ENCODE data around the gene EPHB3.

The EPHB3 gene

DNA sequence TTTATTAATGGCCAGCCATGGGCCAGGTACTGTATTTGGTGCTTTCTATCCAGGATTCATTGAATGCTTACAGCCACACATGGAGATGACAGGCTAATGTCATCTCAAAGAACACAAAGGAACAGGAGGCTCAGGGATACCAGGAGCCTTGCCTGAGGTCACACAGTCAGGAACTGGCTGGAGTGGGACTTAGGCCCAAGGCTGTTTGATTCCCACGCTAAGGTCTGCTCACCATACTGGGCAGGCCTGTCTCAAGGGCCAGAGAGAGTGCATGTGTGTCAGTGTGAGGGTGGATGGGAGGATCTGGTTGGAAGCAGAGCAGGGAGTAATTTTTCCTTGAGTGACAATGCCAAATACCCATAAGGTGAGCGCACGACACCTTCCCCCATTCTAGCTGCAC is 37.6 kb downstream of the EPHB3 start:
- Histone ChIP-seq H4K91ac (ENCODE audit: low read depth, low read length, poor library complexity) (no peak overlapping the region), H3K27me3 (ENCODE audit: control insufficient read depth in 3 of 3, insufficient read depth in 3 of 3, low read depth in 1 of 3, low read length in 3 of 3) (peaks cover 0 to 30% (median 14%) of the 10 kb centered on the region in 3 experiments), H3K79me1 (ENCODE audit: low read depth, low read length) (no peaks in the 10 kb centered on the region), H3K9ac (ENCODE audit: low read depth, low read length, poor library complexity) (no peak overlapping the region), H2BK5ac (ENCODE audit: low read length) (peak overlapping the region; percentile 29), H3K36me3 (replicated peaks in 1 of 2; ENCODE audit: control insufficient read depth in 2 of 2, insufficient read depth in 2 of 2, low read length in 2 of 2) (no peaks in the 10 kb centered on the region), H2BK12ac (ENCODE audit: low read length) (no peak overlapping the region), H3K18ac (ENCODE audit: low read length) (peak overlapping the region; percentile 28), H4K8ac (ENCODE audit: low read depth, low read length) (no peak overlapping the region), H3K4me1 (ENCODE audit: control insufficient read depth in 2 of 2, insufficient read depth in 1 of 2, low read depth in 1 of 2, low read length in 2 of 2) (peaks cover 24 to 29% of the 10 kb centered on the region in 2 donors), H3K4me3 (ENCODE audit: low read length in 2 of 2) (no peak overlapping the region), H3K4ac (ENCODE audit: low read length) (no peak overlapping the region), H2BK120ac (ENCODE audit: low read depth, low read length) (no peak overlapping the region), H2AFZ (ENCODE audit: low read length) (no peak overlapping the region), H3K14ac (ENCODE audit: low read length) (no peak overlapping the region), H3K4me2 (ENCODE audit: insufficient read depth, low read length, poor library complexity, severe bottlenecking) (no peak overlapping the region), H2AK5ac (ENCODE audit: low read depth, low read length) (peak overlapping the region; percentile 38), H2BK15ac (ENCODE audit: low read length) (no peak overlapping the region), H3K9me3 (replicated peaks in 1 of 2; ENCODE audit: control insufficient read depth in 2 of 2, insufficient read depth in 1 of 2, low read depth in 1 of 2, low read length in 2 of 2) (no peaks in the 10 kb centered on the region), H3K27ac (replicated peaks; ENCODE audit: low read length) (no peak overlapping the region), H3K23ac (ENCODE audit: low read depth, low read length, poor library complexity) (no peak overlapping the region)
- no CpG with 5 or more reads among the region's 3 CpGs for WGBS, 2 donors (ENCODE audit: extremely low coverage in 2 of 2, insufficient read length in 2 of 2, insufficient replicate concordance in 1 of 2)
- no peak for DNase-seq (ENCODE audit: low spot score)

DNA sequence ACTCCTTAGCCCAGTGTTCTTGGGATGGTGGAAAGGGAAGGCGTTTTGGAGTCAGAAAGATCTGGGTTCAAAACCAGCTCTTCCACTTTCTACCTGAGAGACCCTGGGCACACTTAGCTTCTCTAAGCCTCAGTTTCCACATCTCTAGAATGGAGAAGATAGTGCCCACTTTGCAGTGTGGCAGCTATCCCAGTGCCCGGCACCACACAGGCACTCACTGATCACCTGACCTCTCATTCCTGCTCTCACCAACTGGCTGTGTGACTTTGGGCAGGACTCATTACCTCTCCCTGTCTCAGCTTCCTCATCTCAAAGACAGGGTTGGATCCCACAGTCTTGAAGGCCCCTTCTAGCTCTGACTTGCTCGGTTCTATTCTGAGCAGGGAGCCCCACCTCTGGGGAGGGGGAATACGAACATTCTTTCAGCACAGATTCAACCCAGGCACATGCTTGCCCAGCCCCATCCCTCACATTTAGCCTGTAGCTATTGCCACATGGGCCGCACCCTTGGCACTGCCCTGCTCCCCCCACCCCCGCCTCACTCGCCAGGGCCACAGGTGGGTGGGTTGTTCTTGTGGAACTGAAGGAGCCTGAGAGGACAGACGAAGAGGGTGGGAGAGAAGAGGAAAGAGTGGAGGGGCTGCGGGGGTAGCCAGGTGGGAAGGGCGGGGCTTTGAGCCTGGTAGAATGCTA is 39.2 kb downstream of the EPHB3 start:
- Histone ChIP-seq H3K9ac (ENCODE audit: low read depth, low read length, poor library complexity) (no peak overlapping the region), H3K9me3 (replicated peaks in 1 of 2; ENCODE audit: control insufficient read depth in 2 of 2, insufficient read depth in 1 of 2, low read depth in 1 of 2, low read length in 2 of 2) (no peaks in the 10 kb centered on the region), H4K91ac (ENCODE audit: low read depth, low read length, poor library complexity) (peak overlapping the region; percentile 24), H3K27me3 (ENCODE audit: control insufficient read depth in 3 of 3, insufficient read depth in 3 of 3, low read depth in 1 of 3, low read length in 3 of 3) (peaks cover 0 to 30% (median 24%) of the 10 kb centered on the region in 3 experiments), H2BK15ac (ENCODE audit: low read length) (peak overlapping the region; percentile 28), H3K4me1 (ENCODE audit: control insufficient read depth in 2 of 2, insufficient read depth in 1 of 2, low read depth in 1 of 2, low read length in 2 of 2) (peaks cover 24 to 26% of the 10 kb centered on the region in 2 donors), H3K4me2 (ENCODE audit: insufficient read depth, low read length, poor library complexity, severe bottlenecking) (no peak overlapping the region), H2BK120ac (ENCODE audit: low read depth, low read length) (peak overlapping the region; percentile 18), H3K14ac (ENCODE audit: low read length) (no peak overlapping the region), H3K23ac (ENCODE audit: low read depth, low read length, poor library complexity) (peak overlapping the region; percentile 70), H3K18ac (ENCODE audit: low read length) (peak overlapping the region; percentile 41), H3K4ac (ENCODE audit: low read length) (no peak overlapping the region), H3K36me3 (replicated peaks in 1 of 2; ENCODE audit: control insufficient read depth in 2 of 2, insufficient read depth in 2 of 2, low read length in 2 of 2) (no peaks in the 10 kb centered on the region), H2AFZ (ENCODE audit: low read length) (no peak overlapping the region), H3K4me3 (ENCODE audit: low read length in 2 of 2) (no peak overlapping the region), H4K8ac (ENCODE audit: low read depth, low read length) (no peak overlapping the region), H2AK5ac (ENCODE audit: low read depth, low read length) (peak overlapping the region; percentile 87), H3K79me1 (ENCODE audit: low read depth, low read length) (no peaks in the 10 kb centered on the region), H2BK5ac (ENCODE audit: low read length) (no peak overlapping the region), H2BK12ac (ENCODE audit: low read length) (peak overlapping the region; percentile 7), H3K27ac (replicated peaks; ENCODE audit: low read length) (no peak overlapping the region)
- no peak for DNase-seq (ENCODE audit: low spot score)
- no CpG with 5 or more reads among the region's 10 CpGs for WGBS, 2 donors (ENCODE audit: extremely low coverage in 2 of 2, insufficient read length in 2 of 2, insufficient replicate concordance in 1 of 2)

DNA sequence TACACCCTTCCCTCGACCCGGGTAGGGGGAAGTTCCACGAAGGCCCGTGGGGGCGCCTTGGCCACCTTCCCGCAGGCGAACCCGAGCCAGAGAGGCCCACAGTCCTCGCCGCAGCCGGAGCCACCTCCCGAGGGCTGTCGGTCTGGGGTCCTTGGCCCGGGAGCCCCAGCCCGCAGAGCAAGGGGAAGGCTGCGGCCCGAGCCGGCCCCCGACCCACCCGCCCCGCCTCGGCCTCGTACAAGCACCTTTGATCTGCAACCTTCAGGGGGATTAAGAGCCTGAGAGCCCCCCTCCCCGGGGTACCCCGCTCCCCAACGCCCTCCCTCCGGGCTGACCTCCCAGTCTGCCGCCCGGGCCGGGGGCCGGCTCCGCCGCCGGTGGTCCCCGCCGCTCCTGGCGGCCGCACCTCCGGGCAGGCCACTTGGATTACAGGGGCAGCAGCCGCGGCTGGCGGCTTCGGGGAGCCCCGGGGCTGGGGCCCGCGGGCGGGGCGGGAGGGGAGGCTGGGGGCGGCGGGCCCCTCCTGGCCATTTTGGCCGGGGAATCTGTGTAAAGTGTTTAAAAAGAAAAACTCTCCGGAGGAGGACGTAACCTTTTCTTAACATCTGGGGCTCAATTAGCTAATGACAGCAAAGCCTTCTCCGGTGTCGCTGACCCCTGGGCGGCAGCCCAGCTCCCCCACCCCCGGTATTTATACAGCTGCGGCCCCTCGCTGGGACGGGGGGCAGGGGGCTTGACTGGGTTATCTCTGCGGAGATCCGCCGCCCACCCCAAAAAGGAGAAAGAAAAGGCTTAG is 40.2 kb downstream of the EPHB3 start:
- peak overlapping the region; percentile 83 for H2AK5ac ChIP-seq (ENCODE audit: low read depth, low read length)
- H3K4me2 ChIP-seq (ENCODE audit: insufficient read depth, low read length, poor library complexity, severe bottlenecking) = peak overlapping the region; percentile 82
- H3K18ac ChIP-seq (ENCODE audit: low read length) = peak overlapping the region; percentile 91
- H3K36me3 ChIP-seq (replicated peaks in 1 of 2; ENCODE audit: control insufficient read depth in 2 of 2, insufficient read depth in 2 of 2, low read length in 2 of 2) = no peaks in the 10 kb centered on the region
- peaks cover 0 to 30% (median 28%) of the 10 kb centered on the region in 3 experiments for H3K27me3 ChIP-seq (ENCODE audit: control insufficient read depth in 3 of 3, insufficient read depth in 3 of 3, low read depth in 1 of 3, low read length in 3 of 3)
- H3K23ac ChIP-seq (ENCODE audit: low read depth, low read length, poor library complexity) = no peak overlapping the region
- no peak overlapping the region for H3K14ac ChIP-seq (ENCODE audit: low read length)
- H2BK120ac ChIP-seq (ENCODE audit: low read depth, low read length) = no peak overlapping the region
- no peak overlapping the region for H4K8ac ChIP-seq (ENCODE audit: low read depth, low read length)
- peaks cover 24% of the 10 kb centered on the region in 2 donors for H3K4me1 ChIP-seq (ENCODE audit: control insufficient read depth in 2 of 2, insufficient read depth in 1 of 2, low read depth in 1 of 2, low read length in 2 of 2)
- no CpG with 5 or more reads among the region's 63 CpGs for WGBS, 2 donors (ENCODE audit: extremely low coverage in 2 of 2, insufficient read length in 2 of 2, insufficient replicate concordance in 1 of 2)
- peak overlapping the region; percentile 84 for H2AFZ ChIP-seq (ENCODE audit: low read length)
- no peak overlapping the region for H4K91ac ChIP-seq (ENCODE audit: low read depth, low read length, poor library complexity)
- H3K9ac ChIP-seq (ENCODE audit: low read depth, low read length, poor library complexity) = no peak overlapping the region
- H3K4me3 ChIP-seq (ENCODE audit: low read length in 2 of 2) = peak overlapping the region; percentile 23
- no peak for DNase-seq (ENCODE audit: low spot score)
- no peaks in the 10 kb centered on the region for H3K79me1 ChIP-seq (ENCODE audit: low read depth, low read length)
- no peak overlapping the region for H2BK12ac ChIP-seq (ENCODE audit: low read length)
- H3K9me3 ChIP-seq (replicated peaks in 1 of 2; ENCODE audit: control insufficient read depth in 2 of 2, insufficient read depth in 1 of 2, low read depth in 1 of 2, low read length in 2 of 2) = no peaks in the 10 kb centered on the region
- no peak overlapping the region for H2BK5ac ChIP-seq (ENCODE audit: low read length)
- H2BK15ac ChIP-seq (ENCODE audit: low read length) = peak overlapping the region; percentile 40
- peak overlapping the region; percentile 73 for H3K27ac ChIP-seq (replicated peaks; ENCODE audit: low read length)
- no peak overlapping the region for H3K4ac ChIP-seq (ENCODE audit: low read length)
